NCI-H2107 treated with DMSO at 0.1 percent for 48 hours (cell line): ENCODE results near the gene BPIFB1.

Source experiments
- DNase-seq: peaks from one replicate; lab custom pipeline; 2025; ENCODE audit not compliant: unreplicated experiment; lab: John Stamatoyannopoulos, UW

The BPIFB1 gene

GRCh38 chr20:33282991-33283555 lies at the start of gene BPIFB1:
Gene BPIFB1 (plus strand): TSS chr20:33283214. CDS start chr20:33286074, 2,860 bp downstream.
- no peak for DNase-seq

GRCh38 chr20:33234050-33234449 lies 49.0 kb upstream of the BPIFB1 start:
- no peak for DNase-seq

- DNase-seq: no peak
Measured at GRCh38 chr20:33235696-33236095, 47.3 kb upstream of the BPIFB1 start, which contains the start of gene BPIFA1. Gene BPIFA1 (plus strand): TSS chr20:33235996. CDS start chr20:33237712, 1,716 bp downstream.

GRCh38 chr20:33236351-33236750 lies 46.7 kb upstream of the BPIFB1 start:
- no peak for DNase-seq

GRCh38 chr20:33237989-33238388 lies 45.0 kb upstream of the BPIFB1 start:
- DNase-seq: no peak

- DNase-seq: no peak
Measured at GRCh38 chr20:33239418-33239817, 43.6 kb upstream of the BPIFB1 start.

- DNase-seq: no peak
Measured at GRCh38 chr20:33239979-33240736, 42.9 kb upstream of the BPIFB1 start.

- no peak for DNase-seq
Measured at GRCh38 chr20:33240923-33241322, 42.1 kb upstream of the BPIFB1 start.

- no peak for DNase-seq
Measured at GRCh38 chr20:33242319-33243100, 40.5 kb upstream of the BPIFB1 start.

GRCh38 chr20:33246077-33246476 lies 36.9 kb upstream of the BPIFB1 start:
- no peak for DNase-seq

- no peak for DNase-seq
Measured at GRCh38 chr20:33249456-33249855, 33.6 kb upstream of the BPIFB1 start.

GRCh38 chr20:33250666-33251065 lies 32.3 kb upstream of the BPIFB1 start:
- peak; percentile 5 for DNase-seq

GRCh38 chr20:33251496-33251895 lies 31.5 kb upstream of the BPIFB1 start:
- DNase-seq: no peak

GRCh38 chr20:33252460-33252859 lies 30.6 kb upstream of the BPIFB1 start:
- no peak for DNase-seq

GRCh38 chr20:33255005-33255404 lies 28.0 kb upstream of the BPIFB1 start:
- DNase-seq: no peak

- DNase-seq: no peak
Measured at GRCh38 chr20:33257237-33257636, 25.8 kb upstream of the BPIFB1 start.

GRCh38 chr20:33259371-33259770 lies 23.6 kb upstream of the BPIFB1 start:
- no peak for DNase-seq

- DNase-seq: no peak
Measured at GRCh38 chr20:33261465-33261864, 21.5 kb upstream of the BPIFB1 start.

GRCh38 chr20:33262658-33263065 lies 20.4 kb upstream of the BPIFB1 start:
- peak; percentile 11 for DNase-seq

GRCh38 chr20:33263784-33264183 lies 19.2 kb upstream of the BPIFB1 start:
- no peak for DNase-seq

GRCh38 chr20:33267701-33268100 lies 15.3 kb upstream of the BPIFB1 start:
- no peak for DNase-seq
